CD4-positive, alpha-beta T cell (primary cell): ENCODE measurements around the gene PCDH9. TPM values are rescaled to one million over a fixed set of nuclear protein-coding genes. Genes with fewer than 3 reads are reported as not detected.

ENCODE experiments used
- ATAC-seq: fragments of 200-7000 bp; cut with Tn5 transposase; one replicate; pipeline ENCODE4 v1.10.0; 2022; ENCODE audit warnings: mild to moderate bottlenecking; ENCODE audit not compliant: poor library complexity
- CTCF ChIA-PET: fragments of 350-600 bp; sonication (Branson Sonifier 250); formaldehyde crosslinking; loops from one replicate; lab custom pipeline; 2021; ENCODE audit warnings: antibody characterized with exemption, inconsistent platforms; lab: Charles Lee
- POLR2A ChIA-PET: fragments of 350-600 bp; sonication (Branson Sonifier 250); formaldehyde crosslinking; loops from one replicate; lab custom pipeline; 2021; ENCODE audit warnings: antibody characterized with exemption, inconsistent platforms; lab: Charles Lee
- DNase-seq, 14 experiments: peaks; one replicate each; pipeline ENCODE4 v3.0.0-alpha.2; 2013 to 2020; ENCODE audit warnings: mixed read lengths in 2 of 14
- H3K27ac ChIP-seq, 2 donors: one replicate each; pipeline versions ENCODE4 v1.5.1 to v1.7.0; 2013; ENCODE audit warnings: low read length in 2 of 2, low read depth in 1 of 2, mild to moderate bottlenecking in 1 of 2
- H3K27me3 ChIP-seq, 2 experiments: 1 replicate in 1 of 2; 2 replicates in 1 of 2; pipeline versions ENCODE4 v1.6.1 to v1.7.0; 2013; ENCODE audit warnings: low read length in 2 of 2, control low read depth in 1 of 2, mild to moderate bottlenecking in 1 of 2, moderate library complexity in 1 of 2; ENCODE audit not compliant: insufficient read depth in 2 of 2, control insufficient read depth in 1 of 2
- H3K36me3 ChIP-seq: one replicate; pipeline ENCODE4 v1.6.1; 2013; ENCODE audit warnings: low read length, control low read depth; ENCODE audit not compliant: insufficient read depth
- H3K4me1 ChIP-seq: one replicate; pipeline ENCODE4 v1.6.1; 2013; ENCODE audit warnings: low read length, control low read depth; ENCODE audit not compliant: insufficient read depth
- H3K4me3 ChIP-seq: one replicate; pipeline ENCODE4 v1.5.1; 2013; ENCODE audit warnings: mild to moderate bottlenecking, low read length, moderate library complexity
- H3K9me3 ChIP-seq, 2 experiments: 1 replicate in 1 of 2; 2 replicates in 1 of 2; pipeline versions ENCODE4 v1.6.1 to v1.7.0; 2013; ENCODE audit warnings: low read length in 2 of 2, mild to moderate bottlenecking in 2 of 2, control low read depth in 1 of 2, moderate library complexity in 1 of 2; ENCODE audit not compliant: control insufficient read depth in 1 of 2, insufficient read depth in 1 of 2
- H3K27ac Mint-ChIP-seq: one replicate; pipeline ENCODE4 v1.8.0; 2020; ENCODE audit warnings: mixed read lengths
- H3K27me3 Mint-ChIP-seq: one replicate; pipeline ENCODE4 v1.8.0; 2021; ENCODE audit warnings: mixed read lengths
- H3K36me3 Mint-ChIP-seq: one replicate; pipeline ENCODE4 v1.8.0; 2021; ENCODE audit warnings: low read depth, mixed read lengths
- H3K4me1 Mint-ChIP-seq: one replicate; pipeline ENCODE4 v1.8.0; 2021; ENCODE audit warnings: low read depth, mixed read lengths
- H3K4me3 Mint-ChIP-seq: one replicate; pipeline ENCODE4 v1.8.0; 2020; ENCODE audit warnings: mild to moderate bottlenecking, mixed read lengths
- H3K9me3 Mint-ChIP-seq: one replicate; pipeline ENCODE4 v1.8.0; 2020; ENCODE audit warnings: mixed read lengths
- CTCF ChIP-seq: fragments of 200-600 bp; IDR thresholded peaks from one replicate; pipeline ENCODE4 v1.8.0; 2022; ENCODE audit warnings: antibody characterized with exemption, mild to moderate bottlenecking
- intact Hi-C, 2 experiments: fragments of 100-400 bp; cut with DNase I in 1 of 2; cut with micrococcal nuclease in 1 of 2; formaldehyde crosslinking; loops; one replicate each; pipeline versions ENCODE4 v1.15.1 to v1.9.0; 2023 to 2025; cut with DNase I, micrococcal nuclease
- total RNA-seq, 174 experiments: library from RNA in 2 of 174; stranded (reverse) in 2 of 174; gene quantifications; one replicate each; pipeline ENCODE4 v1.2.3 and lab custom pipeline; 2021 to 2026

Gene PCDH9
- total RNA-seq, 2 experiments from 2014 or later: 0.08 to 0.19 TPM

GRCh38 chr13:66483712-66484111 is 746.4 kb downstream of the PCDH9 start:
- H3K36me3 ChIP-seq: no peaks in the 10 kb centered on the region
- H3K4me1 Mint-ChIP-seq: no peaks in the 10 kb centered on the region

GRCh38 chr13:66482836-66483235 is 747.3 kb downstream of the PCDH9 start:
- Mint-ChIP-seq H3K9me3 (no peaks in the 10 kb centered on the region), H3K36me3 (no peaks in the 10 kb centered on the region), H3K27me3 (no peaks in the 10 kb centered on the region), H3K4me1 (no peaks in the 10 kb centered on the region), H3K27ac (no peak overlapping the region), H3K4me3 (no peak overlapping the region)
- no peak for TF ChIP-seq CTCF
- no peak for DNase-seq
- Histone ChIP-seq H3K4me1 (no peaks in the 10 kb centered on the region), H3K27me3 (no peaks in the 10 kb centered on the region), H3K36me3 (no peaks in the 10 kb centered on the region), H3K4me3 (no peak overlapping the region), H3K9me3 (peaks cover 0 to 11% of the 10 kb centered on the region in 2 experiments), H3K27ac (no peak overlapping the region)
- no peak for ATAC-seq
- ChIA-PET POLR2A (no interaction called here), CTCF (no interaction called here)
- intact Hi-C loops: no loop called here

More at GRCh38 chr13:66483712-66484111, 746.4 kb downstream of the PCDH9 start:
- Mint-ChIP-seq H3K9me3 (no peaks in the 10 kb centered on the region), H3K27ac (no peak overlapping the region), H3K27me3 (no peaks in the 10 kb centered on the region), H3K36me3 (no peaks in the 10 kb centered on the region), H3K4me3 (no peak overlapping the region)
- ATAC-seq (no peak), DNase-seq (no peak)
- H3K9me3 ChIP-seq: peaks cover 0 to 11% of the 10 kb centered on the region in 2 experiments
- no peak overlapping the region for H3K27ac ChIP-seq
- TF ChIP-seq CTCF: no peak
- intact Hi-C loops: no loop called here
- ChIA-PET POLR2A (no interaction called here), CTCF (no interaction called here)
- H3K4me3 ChIP-seq: no peak overlapping the region
- H3K4me1 ChIP-seq: no peaks in the 10 kb centered on the region
- no peaks in the 10 kb centered on the region for H3K27me3 ChIP-seq

DNA sequence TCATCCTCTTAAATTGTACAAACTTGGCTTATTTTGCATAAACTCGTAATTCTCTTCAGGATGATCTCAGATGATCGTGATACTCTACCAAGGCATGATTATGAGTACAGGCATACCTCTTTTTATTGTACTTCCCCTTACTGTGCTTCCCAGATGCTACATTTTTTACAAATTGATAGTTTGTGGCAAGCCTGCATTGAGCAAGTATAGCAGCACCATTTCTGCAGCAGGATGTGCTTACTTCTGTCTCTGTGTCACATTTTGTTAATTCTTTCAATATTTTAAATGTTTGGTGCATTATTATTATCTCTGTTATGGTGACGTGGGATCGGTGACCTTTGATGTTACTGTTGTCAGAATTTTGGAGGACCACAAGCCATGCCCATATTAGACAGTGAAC is 752.3 kb downstream of the PCDH9 start:
- Mint-ChIP-seq H3K4me1 (no peaks in the 10 kb centered on the region), H3K27ac (no peak overlapping the region), H3K9me3 (no peaks in the 10 kb centered on the region), H3K4me3 (no peak overlapping the region), H3K27me3 (no peaks in the 10 kb centered on the region), H3K36me3 (no peaks in the 10 kb centered on the region)
- Histone ChIP-seq H3K27me3 (no peaks in the 10 kb centered on the region), H3K27ac (no peak overlapping the region), H3K36me3 (no peaks in the 10 kb centered on the region), H3K4me3 (no peak overlapping the region), H3K4me1 (no peaks in the 10 kb centered on the region), H3K9me3 (peaks cover 0 to 4% of the 10 kb centered on the region in 2 experiments)
- intact Hi-C loops: no loop called here
- POLR2A ChIA-PET: no interaction called here
- no peak for DNase-seq
- CTCF ChIA-PET: no interaction called here
- no peak for ATAC-seq
- no peak for TF ChIP-seq CTCF
